Activated CD4-positive, alpha-beta T cell treated with anti-CD3 and anti-CD28 coated beads for 4 hours (primary cell): ENCODE data around the gene KLF13.

Experiments used
- DNase-seq, 2 donors: peaks; one replicate each; pipeline ENCODE4 v3.0.0-alpha.2; 2020

Gene KLF13

DNA sequence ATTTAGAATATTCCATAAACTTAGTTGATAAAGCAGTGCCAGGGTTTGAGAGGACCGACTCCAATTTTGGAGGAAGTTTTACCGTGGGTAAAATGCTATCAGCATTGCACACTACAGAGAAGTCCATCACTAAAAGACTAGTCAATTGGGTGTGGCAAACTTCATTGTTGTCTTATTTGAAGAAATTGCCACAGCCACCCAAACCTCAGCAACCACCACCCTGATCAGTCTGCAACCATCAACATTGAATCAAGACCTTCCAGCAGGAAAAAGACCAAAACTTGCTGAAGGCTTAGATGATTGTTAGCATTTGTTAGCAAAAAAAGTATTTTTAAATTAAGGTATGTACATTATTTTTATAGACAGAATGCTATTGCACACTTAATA, 60.5 kb downstream of the KLF13 start:
- no peak for DNase-seq

DNA sequence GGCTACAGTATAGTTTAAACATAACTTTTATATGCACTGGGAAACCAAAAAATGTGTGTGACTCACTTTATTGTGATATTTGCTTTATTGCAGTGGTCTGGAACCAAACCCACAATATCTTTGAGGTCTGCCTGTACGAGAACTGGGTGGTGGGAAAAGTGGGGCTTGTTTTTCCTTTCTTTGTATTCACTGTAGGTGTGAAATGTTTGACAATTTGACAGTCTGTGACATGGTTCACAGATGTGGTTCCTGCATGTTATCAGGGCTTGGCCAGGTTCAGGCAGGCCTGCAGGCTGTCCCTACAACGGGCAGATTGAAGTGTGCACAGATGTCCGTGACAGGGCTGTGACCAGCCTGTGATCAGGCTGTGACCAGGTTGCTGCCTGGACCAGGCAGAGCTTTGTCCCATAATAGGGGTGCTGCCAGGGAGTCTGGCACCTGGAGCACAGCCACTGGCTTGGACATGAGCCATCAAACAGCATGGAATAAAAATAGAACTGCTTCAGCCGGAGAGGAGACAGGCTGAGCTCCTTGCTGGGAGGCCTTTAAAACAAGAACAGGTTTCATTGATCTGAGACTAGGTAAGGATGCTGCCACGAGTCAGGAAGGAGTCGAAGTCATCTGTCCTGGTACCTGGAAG, 61.0 kb downstream of the KLF13 start:
- DNase-seq = peak in 1 of 2 donors; percentile 45

DNA sequence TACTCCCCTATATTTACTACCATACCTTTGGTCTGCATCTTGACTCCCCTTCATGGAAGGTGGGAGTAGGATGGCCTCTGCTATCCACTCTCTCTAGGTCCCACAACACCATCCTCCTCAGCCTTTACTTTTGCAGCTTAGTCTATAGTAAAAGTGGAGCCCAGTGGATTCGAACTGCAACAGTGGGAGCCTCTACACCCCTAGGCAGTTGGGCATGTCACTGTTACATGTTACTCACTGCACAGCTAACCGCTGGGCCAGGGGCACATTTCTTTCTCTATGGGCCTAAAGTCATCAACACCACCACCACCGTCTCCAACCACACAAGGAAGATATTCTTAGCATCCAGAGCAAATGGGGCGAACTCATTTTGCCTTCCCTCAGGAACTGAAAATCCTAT, 62.9 kb downstream of the KLF13 start:
- no peak for DNase-seq

DNA sequence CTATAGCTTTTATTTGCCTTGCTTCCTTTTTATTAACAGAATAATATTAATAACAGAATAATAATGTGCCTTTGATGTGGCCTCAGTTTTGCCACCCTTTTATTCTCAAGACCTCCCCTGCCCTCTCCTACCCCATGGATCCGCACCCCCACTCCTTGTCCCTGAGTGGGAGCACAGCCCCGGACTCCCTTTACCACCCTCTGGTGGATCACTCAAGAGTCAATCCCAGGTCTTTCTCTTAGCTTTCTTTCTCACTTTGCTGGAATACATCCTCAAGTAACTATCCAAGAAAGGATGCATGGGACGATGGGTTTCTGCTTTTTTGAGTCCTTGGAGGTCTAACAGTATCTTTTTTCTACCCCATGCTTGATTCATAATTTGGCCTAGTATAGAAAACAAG, 63.4 kb downstream of the KLF13 start:
- DNase-seq = no peak

DNA sequence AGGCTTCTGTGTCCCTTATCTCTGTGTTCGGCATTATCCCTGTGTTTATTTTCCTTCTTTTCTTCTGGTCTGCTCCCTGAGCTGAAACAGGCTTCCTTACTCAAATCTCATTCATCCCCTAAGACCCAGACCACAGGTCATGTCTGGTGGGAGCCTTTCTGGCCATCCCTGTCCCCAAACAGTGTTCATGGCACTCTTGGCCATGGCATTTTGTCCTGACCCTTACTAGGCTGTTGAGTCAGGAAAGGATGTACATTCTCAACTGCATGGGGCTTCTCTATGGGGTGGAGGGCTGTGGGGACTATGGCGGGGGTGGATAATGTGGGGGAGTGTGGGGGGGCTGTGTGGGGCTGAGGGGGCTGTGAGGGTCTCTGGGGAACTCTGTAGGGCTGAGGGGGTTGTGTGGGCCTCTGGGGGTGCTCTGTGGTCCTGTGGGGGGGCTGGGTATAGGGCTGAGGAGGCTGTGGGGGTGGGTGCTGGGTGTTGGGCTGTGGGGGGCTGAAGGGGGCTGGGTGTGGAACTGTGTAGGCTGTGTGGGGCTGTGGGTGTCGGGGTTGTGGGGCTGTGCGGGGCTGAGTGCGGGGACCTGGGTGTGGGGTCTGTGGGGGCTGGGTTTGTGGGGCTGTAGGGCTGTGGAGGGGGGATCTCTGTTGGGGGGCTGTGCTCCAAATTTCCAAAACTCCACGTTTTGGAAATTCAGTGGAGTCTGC, 64.3 kb downstream of the KLF13 start:
- no peak for DNase-seq

DNA sequence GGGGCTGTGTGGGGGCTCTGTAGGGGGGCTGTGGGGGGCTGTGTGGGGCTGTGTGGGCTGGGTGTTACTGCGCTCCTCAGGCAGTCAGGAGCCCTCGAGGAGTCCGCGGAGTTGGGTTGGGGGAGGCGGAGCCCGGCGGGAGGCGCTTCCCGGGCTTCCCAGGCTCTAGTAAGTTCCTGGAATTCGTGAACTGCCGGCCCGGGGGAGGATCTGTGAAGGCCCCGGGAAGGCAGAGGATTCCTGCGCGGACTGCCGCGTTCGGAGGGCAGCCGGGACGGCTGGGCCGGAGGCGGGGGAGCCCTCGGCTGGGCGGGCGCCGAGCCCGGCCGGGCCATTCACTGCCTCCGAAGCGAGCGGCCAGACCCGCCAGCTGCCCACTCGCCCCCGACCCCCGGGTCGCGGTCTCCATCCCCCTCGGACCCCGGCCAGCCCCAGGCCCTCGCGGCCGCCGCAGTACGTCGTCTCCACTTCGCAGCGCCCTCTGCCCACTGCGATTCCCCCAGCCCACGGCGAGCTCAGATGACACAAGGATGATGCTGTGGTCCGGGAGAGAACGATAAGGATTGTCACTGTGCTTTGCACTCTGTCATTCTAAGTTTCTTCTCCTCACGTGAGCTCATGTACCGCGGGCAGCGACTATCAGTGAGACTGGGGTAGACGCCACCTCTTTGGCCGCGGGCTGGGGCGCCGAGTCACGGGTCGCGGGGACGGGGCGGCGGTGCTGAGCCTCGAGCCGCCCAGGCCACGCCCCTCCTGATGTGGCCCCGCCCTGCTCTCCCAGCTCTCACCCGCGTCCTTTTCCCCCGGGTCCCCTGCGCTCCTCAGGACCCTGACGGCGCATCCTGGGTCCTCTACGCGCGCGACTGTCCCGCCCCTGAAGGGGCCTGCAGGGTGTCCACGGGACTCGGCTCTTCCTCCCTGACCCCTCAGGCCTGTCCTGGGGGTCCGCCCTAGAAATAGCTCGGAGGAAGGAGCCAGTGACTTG, 65.3 kb downstream of the KLF13 start:
- DNase-seq = peak; percentile 75 to 76

DNA sequence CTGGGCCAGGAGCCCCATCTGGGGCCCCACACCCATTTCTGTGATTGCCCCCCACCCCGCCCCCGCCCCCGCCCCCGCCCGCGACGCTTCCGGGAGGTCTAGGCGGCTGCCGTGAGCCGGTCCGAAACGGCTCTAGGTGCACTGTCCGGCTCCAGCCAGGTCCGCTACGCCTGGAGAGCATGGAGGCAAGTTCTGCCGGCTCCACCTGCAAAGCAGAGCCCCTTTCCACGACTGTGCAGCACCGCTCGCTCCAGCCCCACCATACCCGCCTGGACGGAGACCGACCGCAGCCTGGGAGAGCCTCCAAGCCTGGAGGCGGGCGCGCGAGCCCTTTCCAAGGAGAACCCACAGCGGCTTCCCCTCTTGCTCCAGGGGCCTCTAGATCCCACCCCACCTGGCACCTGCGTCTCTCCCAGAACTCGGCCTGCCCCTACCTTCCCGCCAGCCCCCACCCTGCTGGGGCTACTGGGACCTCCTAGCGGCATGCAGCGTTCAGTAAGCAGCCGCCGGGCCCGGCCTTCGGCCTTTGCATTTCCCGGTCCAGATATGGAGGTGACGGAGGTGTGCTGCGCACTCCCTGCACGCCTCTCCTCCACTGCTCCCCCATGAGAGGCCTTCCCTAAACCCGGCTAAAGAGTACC, 66.2 kb downstream of the KLF13 start:
- no peak for DNase-seq

DNA sequence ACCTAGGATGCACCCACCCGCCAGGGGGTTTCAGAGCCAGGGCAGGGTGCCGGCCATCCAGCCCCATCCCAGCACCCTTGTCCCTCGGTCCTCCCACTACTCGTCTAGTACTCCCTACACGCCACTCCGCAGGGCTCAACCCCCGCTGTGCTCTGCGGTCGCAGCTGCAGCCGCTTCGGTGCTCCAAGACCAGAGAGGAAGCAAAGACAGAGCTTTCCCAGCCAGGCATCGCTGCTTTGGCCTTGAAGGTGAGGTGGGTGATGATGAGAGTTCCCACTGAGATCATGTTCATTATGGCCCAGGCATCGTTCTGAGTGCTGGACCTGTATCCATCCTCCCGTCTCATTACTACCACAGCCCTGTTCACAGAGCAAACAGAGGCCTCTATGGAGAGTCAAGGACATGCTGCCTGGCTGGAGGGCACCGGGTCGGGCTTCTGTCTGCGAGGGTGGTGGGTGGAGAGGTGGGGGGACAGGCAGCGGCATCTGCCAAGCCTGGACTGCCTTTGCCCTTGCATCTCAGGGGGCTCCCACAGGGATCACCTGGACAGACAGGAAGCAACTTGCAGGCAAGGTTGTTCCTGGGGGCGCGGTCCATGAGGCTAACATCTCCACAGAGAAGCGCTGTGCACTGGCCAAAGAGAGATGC, 66.9 kb downstream of the KLF13 start:
- no peak for DNase-seq

DNA sequence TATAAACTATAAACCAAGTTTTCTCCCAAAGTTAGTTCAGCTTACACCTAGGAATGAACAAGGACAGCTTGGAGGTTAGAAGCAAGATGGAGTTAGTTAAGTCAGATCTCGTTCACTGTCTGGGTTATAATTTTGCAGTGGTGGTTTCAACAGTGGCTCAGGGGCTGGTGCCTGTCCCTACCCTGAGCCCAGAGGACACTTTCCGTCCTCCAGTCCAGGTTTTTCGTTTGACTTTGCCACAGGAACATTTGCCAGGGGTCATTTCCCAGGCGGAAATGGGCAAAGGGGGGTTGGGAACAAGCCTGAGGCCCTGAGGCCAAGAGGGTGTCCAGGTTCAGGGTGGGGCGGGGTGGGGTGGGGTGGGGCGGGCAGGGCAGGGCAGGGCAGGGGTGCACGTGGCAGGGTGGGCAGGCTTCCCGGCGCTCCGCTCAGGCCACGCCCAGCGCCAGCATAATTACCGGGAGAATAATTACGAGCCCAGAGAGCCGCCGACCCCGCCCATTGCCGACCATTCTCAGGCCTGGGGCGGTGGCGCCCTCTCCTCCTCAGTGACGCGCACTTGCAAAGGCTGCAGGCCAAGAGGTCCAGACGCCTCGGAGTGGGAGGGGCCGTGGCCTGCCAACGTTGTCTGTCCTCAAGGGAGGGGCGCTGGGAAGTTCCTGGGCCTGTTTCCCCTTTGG, 70.4 kb downstream of the KLF13 start:
- DNase-seq = no peak

DNA sequence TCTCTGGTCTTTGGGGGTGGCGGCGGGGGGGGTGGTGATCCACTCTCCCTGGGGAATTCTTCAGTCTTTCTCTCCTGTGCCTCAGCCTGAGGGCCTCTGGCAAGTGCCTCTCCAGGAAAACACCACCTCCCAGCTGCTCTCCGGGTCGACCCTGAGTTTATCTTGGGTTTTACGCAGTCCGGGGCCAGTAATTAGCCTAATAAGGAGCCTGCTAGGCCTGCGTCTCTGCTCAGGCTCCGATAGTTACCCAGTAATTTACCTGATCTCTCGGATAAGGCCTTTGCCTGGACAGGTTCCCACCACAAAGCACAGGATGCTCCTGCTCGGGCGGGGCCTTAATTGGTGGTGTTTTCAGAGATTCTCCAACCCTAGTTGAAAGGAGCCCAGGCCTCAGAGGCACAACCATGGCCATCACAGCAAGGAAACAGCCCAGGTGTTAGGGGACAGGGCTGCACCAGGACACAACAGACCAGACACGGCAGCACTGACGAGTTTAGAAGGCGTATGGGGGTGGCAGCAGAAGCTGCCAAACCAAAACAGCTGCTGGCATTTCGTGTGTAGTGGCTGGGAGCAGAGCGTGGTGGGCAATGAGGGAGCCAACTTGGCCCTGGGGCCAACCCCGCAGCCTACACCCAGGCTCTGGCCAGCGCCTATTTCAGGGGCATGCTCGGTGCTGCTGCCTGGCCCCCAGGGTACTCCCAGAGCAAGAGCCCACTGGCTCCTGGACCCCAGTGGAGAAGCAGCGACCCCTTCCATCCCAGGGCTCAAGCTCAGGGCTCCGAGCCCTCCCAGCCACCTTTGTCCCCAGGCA, 71.4 kb downstream of the KLF13 start:
- DNase-seq = no peak

DNA sequence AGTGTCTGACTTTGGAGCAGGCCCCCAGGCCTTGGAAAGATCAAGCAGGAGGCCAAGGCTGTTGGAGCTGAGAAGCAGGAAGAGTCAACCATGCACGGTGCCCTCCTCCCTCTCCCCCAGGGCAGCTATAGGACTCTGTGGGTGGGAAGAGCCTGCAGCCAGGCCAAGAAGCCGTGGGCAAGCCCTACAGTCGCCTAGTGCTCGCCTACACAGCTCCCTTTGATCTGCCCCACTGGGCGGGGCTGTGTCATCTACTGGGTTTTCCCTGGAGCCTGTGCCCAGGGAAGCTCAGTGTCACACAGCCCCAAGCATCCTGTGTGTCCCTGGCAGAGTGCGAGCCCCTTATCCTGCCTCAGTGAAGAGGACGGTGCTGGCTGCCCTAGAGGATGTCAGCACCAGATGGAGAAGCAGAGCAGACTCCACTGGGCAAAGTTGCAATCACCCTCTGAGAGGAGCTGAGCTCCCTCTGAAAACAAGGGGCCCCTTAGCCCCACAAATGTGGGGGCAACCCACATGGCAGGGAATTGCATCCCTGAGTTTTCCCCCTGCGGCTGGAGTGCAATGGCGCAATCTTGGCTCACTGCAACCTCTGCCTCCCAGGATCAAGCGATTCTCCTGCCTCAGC, 72.2 kb downstream of the KLF13 start:
- no peak for DNase-seq

DNA sequence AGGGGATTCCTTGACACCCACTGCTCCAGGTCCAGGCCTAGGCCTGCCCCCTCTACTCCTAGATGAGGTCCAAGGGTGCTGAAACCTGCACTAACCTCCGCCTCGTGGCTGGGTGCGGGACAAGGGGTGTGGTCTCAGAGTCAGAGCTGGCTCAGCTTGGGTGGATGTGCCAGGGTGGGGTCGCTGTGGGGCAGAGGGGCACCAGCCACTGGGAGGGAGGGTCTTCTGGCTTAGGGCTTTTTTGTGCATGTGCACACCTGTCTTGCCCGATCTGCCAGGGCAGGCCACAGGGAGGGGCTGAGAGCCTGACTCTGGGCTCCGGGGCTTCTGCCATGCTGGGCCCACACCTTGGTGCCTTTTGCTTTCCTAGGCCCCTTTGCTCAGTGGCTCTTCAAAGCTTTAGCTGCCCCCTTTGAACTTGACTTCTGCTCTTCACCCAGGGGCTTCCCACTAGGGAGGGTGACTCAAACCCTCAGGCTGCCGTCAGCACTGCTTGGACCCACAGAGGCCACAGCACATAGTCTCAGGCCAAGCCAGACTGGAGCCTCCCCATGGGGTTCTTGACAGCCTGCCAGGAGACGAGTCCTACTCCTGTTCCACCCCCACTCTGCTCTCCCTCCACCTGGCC, 73.0 kb downstream of the KLF13 start:
- no peak for DNase-seq

DNA sequence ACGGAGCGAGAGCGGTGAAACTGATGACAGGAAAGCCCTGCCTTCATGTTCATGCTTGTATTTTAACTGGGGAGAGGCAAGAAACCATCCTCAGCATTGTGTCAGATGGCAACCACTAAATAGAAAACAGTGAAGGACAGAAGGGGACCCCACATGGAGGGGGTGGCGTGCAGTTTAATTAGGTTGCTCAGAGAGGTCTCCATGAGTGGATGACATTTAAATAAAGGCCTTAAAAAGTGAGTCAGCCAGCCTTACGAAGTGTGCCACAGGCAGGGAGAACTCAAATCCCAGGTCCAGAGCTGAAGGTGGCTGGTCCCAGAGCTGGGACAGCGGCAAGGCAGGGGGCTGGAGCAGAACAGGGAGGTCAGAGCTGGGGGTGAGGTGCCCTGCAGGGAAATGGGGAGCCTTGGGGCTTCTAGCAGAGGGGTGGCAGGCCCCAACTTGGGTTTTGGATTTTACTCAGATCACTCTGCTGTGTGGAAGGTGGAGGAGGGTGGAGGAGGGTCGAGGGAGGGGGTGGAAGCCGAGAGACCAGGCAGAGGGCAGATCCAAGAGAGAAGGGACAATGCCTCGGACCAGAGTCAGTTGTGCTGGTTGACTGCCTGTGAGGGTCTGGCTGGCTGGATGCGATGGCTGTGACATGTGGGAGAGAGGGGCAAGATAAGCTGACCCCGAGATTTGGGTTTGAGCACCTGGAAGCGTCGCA, 73.7 kb downstream of the KLF13 start:
- DNase-seq = no peak

DNA sequence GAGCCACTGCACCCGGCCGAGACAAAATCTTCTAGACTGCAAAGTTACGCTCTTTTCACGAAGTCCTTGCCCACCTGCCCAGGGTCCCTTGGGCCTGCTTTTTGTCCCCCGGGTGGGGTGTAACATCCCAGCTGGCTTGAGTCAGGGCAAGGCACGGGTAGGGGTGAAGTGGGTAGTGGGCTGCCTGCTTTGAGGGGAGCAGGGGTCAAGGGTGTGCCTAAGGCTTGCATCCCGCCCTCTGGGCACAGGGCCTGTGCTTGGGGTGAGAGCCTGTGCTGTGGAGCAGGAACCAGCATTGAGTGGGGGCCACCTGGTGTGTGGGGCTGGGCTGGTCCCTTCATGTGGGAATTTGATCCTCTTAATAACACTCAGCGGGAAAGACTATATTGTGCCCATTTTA, 74.6 kb downstream of the KLF13 start:
- no peak for DNase-seq

DNA sequence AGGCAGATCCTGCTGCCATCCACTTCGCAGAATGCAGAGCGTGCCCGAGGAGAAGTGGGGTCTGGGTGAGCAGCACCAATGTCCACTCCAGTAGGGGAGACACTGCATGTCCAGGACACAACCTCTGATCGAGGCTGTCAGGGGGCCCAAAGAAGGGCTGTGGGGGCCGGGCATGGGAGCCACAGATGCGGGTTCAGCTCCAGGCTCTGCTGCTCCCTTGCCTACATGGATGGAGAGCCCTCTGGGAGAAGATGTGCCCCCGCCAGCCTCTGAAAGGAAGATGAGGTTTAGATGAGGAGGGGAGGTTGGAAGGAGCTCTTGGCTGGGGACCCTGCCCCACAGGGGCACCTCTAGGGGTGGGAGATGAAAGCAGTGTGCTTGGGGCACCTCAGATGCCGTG, 75.4 kb downstream of the KLF13 start:
- no peak for DNase-seq

DNA sequence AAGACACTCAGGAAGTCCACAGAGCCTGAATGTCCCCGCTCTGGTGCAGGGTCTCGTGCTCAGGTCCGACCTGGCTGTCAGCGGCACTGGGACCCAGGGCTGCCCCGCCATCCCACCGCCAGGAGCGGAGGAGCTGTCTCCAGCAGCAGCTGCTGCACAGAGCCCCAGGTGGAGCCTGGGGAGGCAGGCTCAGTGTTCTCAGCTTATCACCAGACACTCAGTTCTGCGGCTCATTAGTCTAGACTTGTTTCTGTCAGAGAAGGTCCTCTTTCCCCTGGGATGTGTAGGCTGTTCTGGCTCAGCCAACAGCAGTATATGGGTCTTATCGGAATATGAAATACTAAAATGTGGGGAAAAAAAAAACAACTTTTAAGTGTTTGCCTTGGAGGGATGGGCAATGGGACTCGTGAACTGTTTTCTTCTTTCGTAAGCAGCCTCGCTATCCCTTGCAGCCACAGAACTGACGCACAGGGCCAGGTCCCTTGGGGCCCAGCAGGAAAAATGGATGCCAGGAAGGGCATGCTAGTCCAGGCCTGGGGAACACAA, 75.9 kb downstream of the KLF13 start:
- DNase-seq = no peak

DNA sequence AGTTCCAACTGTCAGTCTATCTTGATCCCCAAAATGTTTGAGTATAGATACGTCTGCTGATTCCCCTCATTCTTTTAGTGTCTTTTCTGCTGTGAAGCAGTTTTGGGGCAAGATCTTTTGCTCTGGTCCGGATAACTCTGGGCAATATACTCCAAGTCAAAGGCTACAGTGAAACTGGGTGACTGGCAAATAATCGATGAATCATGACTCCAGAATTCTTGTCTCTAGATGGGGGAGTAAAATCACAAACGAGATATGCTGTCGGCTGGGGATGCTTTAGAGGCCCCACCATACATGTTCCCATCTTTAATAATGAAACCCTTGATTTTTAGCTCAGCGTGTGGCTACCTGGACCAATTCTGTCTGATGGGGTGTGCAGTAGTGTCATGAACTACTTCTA, 76.5 kb downstream of the KLF13 start:
- DNase-seq = no peak

DNA sequence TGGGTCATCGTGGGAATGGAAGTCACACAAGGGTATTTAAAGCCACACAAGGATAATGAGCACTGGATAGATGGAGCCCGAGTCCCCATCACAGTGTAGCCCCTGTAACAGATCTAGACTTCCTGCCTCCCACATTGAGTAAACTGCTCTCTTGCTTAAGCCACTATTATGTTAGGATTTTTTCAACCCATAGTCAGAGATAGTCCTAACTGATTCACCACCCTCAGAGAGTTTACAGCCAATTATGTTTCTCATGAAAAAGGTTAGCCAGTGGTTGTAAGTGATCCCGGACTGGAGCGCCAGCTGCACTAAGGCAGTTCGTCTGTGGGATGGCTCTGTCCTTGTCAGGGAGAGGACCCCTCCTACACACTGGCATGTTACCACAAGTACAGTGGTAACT, 77.0 kb downstream of the KLF13 start:
- DNase-seq = no peak

DNA sequence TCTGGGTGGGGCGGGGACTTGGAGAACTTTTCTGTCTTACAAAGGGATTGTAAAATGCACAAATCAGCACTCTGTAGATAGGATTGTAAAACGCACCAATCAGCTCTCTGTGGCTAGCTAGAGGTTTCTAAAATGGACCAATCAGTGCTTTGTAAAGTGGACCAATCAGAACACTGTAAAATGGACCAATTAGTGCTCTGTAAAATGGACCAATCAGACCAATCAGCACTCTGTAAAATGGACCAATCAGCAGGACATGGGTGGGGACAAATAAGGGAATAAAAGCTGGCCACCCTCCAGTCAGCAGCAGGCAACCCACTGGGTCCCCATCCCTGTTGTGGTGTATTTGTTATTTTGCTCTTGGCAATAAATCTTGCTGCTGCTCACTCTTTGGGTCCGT, 77.7 kb downstream of the KLF13 start:
- DNase-seq = no peak
